GM18526 (cell line): ENCODE measurements around the gene SHMT2.

ENCODE experiments used
- POLR2A ChIP-seq: IDR thresholded peaks from 3 replicates; pipeline ENCODE4 v1.6.1; 2011; ENCODE audit not compliant: insufficient read length; ENCODE audit errors: extremely low read depth

SHMT2 gene

DNA sequence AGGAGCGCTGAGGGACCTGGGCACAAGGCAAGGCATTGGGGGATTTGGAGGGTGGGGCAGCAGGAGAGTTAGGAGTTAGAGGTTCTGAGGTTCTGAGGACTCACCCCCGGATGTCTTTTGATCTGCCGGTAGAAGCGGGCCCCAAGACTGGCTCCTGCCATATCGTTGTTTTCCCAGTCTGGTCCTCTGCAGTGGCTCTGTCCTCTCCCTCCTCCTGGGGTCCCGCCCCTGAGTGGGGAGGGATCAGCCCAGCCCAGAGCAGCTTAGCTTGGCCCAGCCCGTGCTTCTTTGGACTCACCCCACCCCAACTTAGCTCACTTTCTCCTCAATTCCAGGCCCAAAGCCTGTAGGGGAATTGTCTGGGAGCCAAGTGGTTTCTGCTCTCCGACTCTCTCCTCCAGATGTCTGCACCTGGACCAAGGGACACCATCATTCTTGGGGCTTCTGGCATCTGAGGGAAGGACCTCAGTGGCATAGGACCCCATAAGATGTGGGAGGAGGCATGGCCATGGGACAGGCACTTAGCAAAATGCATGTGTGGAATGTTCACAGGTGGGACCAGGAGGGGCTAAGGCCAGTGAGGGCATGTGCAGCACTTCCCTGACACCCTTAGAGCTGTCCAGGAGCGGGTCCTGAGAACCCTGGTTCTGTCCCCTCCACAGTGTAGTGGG is 7.5 kb downstream of the SHMT2 start:
- no peak for TF ChIP-seq POLR2A

DNA sequence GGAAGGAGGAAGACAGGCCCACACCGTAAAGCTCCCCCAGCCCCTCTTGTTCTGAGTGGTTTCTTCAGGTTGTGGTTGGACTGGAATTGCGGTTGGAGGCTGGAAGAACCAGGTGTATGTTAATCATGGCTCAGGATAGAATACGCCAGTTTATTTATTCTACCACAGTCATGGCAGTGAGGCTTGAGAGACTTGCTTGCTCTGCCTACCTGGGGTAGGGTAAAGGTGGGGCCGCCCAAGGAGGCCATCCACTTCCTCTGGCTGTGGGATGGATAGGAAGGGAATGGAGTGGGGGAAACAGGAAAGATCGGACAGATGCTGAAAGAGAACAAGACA is 8.1 kb downstream of the SHMT2 start:
- no peak for TF ChIP-seq POLR2A

DNA sequence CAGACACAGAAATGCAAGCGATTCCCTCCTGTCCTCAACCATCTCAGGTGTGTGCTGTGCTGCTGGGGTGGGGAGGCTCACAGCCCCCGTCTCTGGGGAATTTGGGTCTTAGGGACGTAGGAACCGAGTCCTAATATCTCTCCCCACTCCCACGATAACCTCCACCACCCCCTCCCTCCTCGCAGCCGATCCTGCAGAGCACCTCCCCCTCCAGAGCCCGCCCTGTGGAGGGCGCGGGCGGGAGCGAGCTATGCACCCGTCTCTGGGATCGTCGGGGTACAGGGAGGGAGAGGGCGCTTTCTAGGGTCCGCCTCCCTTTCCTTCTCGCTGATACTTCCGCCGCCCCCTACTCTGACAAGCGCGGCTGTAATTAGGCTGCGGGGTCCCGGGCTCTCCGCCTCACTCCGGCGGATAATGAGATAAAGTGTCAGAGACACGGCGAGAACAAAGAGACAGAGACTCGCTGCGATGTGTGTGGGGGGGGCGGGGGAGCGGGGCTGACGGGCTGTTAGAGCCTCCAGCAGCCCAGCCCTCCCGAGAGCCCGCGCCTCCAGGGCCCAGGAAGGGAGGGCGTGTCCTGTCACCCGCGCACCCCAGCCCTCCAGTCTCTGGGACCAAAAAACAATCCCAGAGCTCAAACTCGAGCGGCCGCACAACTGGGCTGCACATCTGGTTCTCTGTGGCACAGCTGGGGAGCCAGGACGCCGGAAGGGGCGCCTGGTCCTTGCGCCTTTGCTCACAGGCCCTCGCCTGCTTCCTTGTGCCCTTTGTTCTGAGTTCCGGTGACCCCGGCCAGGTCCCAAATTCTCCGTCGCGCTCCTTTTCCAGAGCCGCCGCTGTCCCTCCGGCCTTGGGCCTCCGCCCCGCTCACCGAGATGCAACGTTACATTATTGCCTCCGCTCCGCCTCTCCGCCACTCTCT is 8.7 kb downstream of the SHMT2 start:
- TF ChIP-seq POLR2A: no peak

DNA sequence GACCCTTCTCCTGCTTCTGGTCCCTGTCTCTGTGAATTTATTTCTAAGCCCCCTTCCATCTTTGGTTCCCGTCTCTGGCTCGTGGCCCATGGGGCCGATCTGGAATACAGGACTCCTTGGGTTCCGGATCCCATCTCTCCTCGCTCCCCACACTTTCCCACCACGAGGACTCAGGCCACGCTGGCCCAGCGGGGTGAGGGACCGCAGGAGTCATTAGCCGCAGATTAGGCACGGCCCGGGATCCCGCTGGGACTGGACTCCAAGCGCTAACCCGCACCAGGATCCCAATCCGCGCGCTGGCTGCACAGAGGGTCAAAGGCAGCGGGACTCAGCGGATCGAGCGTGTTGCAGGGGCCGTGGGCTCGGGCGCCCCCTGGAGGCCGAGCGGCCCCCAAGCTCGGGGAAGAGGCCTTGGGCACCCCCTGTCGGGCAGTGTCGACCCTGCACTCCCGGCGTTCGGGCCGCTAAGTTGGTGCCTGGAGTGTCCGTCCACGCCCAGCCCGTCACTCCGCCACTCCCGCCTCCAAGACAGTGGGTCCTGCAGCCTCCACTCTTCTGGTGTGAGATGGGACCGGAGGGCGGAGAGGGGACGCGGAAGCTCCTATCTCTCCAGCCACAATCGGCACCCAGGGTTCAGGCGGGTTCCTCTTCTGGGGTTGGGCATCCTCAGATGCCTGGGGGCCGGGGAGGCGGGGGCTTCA is 9.5 kb downstream of the SHMT2 start:
- peak; percentile 20 for TF ChIP-seq POLR2A

DNA sequence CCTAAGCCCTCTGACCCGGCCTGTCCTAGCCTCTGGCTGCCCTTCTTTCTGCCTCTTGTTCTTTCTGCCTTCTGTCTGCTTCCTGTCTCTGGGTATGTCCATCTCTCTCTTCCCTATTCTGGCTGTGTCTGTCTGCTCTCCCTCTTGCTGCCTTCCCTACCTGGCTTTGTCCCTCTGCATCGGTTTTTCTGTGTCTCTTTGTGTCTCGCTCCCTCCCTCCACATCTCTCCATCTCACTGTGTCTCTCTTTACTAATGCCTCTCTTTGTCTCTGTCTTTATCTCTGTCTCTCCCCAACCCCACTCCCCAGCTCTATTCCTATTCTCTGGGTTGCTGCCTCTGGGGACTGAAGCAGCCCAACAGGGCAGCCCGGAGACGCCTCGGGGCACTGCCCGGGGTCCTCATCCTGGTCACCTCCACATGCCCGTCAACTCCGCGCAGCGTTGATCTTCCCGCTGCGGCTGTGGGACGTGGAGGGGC is 10.1 kb downstream of the SHMT2 start:
- no peak for TF ChIP-seq POLR2A

DNA sequence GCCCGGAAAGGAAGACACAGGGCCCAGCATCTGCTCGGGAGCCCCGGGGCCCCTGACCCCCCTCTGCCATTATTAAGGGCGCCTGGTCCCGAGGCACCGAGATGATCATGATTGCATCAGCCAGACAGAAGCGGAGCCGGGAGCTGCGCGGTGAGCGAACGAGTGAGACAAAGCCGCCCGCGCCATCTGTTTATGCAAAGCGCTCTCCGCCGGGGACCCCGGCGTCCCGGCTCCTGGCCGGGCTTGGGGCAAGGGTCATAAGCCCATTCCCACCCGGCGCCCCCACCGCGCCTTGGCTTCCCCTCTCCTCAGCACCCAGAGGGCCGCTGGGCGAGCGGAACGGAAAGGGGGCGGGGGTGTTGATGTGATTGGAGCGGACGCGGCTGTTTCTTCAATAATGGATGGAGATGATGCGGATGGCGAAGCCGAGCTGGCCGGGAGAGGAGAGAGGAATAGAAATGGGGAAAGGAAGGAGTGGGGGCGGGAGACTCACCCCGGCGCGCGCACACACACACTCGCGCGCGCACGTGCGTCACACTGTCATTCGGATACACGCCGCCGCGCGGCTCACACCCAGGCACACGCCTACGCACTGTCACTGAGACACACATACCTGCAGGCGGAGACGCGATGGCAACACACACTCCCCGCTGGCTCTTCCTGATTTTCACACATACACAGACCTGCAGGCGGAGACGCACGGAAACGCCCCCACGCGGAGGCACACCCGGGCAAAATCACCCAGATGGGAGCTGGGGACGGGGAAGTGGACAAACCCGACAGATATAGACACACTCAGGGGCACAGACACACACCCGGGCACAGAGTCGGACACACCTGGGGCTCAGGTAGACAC is 10.8 kb downstream of the SHMT2 start:
- peak; percentile 25 for TF ChIP-seq POLR2A

DNA sequence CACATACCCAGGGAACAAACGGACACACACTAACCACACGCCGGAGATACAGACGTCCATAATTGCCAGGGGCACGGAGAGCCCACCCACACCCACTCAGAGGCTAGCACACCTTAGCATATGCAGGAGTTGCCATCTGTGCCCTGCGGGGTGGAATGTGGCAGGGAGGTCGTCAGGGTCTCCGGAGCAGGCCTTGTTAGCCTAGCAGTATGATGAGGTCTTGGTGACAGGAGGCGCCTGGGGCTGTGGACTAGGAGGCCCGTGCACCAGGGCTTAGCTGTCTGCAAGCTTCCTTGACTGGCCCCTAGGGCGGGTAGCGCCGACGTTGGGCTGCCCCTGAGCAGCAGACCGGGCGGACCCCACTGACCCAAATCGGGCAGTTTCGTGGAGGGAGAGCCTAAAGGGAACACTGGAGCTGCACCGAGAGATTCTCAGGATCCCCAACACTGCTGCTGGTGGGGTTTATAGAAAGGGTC is 11.5 kb downstream of the SHMT2 start:
- no peak for TF ChIP-seq POLR2A

DNA sequence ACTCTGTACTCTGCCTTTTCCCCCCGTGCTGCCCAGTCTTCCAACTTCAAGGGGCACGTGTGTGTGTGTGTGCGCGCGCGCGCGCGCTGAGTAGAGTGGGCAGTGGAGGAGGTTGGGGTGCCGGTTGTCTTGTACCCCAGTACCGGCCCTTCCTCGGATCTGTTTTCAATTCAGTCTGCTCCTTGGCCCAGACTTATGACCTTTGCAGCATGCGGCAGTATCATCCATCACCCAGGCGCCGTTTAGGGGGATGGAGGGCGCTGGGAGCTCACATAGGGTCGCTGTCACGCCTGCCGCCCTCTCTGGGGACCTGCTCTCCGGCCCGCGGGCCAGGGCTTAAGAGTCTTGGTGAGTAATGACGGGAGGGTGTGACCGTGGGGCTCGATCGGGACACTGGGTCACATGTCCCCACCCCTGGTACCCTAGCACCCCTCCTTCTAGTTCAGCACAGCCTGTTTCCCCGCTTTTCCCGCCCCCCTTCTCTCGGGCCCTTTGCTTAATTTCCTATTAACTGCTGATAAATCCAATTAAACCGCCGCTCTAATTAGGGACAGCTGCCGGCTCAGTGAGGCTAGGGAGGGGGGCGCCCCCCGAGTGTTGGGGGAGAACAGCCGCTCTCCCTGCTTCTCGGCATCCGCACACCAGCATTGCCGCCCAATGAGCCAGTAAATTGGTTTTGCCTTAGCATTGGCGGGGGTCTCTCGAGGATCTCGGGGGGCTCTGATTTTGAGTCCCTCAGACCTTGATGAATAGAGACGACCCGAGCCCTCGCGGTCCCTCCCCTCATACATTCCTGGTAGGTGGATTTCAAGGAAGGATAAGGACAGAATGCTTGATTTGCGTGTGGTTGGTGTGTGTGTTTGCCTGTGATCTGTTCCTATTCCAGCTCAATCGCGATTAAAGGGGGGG is 12.1 kb downstream of the SHMT2 start:
- TF ChIP-seq POLR2A: no peak

DNA sequence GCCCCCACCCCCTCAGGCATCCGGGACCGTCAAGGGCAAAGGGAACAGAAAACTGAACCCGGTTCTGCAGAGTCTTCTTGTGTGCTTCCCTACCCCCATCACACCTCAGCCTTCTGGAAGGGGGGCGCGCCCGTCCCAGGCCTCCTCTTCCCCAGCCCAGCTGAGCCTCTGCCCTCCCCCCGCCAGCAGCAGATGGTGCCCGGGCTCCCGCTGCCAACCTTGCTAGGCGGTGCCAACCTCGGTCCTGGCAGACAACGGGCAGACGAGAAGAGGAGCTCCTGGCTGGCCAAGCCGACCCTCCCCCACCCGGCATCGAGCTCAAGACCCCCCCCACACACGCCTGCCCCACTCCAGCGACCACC is 12.8 kb downstream of the SHMT2 start:
- no peak for TF ChIP-seq POLR2A

DNA sequence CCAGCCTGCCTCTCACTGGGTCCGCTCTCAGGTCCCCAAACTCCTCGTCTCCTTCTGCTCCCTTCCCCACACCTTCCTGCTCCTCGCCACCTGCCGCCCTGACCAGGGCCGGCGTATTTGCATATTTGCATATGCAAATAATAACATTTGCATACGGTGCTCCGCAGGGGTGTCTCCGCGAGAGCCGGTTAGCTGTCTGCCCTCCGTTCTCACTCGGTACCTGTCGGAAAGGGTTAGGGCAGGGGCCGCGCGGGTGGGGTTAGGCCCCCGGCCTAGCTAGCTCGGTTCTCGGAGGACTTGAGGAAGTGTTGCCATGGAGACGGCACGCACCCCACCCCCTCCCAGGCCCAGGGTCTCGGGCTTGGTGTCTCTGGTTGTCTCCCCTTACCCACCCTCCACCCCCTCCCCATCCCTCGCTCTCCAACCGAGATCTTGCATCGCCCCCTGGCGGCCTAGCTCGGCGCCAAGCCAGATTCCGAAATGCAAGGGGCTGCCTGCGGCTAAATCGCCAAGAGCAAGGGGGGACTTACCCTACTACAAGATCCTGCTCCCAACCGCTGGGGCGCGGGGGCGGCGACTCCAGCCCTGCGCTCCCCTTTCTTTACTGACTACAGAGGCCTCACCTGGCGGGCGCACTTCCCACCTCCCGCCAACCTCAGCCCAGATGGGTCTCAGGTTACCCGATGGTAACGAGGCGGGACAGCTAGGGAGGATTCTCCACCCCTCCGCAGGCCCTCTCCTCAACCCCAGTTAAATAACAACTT is 13.4 kb downstream of the SHMT2 start:
- TF ChIP-seq POLR2A: no peak

DNA sequence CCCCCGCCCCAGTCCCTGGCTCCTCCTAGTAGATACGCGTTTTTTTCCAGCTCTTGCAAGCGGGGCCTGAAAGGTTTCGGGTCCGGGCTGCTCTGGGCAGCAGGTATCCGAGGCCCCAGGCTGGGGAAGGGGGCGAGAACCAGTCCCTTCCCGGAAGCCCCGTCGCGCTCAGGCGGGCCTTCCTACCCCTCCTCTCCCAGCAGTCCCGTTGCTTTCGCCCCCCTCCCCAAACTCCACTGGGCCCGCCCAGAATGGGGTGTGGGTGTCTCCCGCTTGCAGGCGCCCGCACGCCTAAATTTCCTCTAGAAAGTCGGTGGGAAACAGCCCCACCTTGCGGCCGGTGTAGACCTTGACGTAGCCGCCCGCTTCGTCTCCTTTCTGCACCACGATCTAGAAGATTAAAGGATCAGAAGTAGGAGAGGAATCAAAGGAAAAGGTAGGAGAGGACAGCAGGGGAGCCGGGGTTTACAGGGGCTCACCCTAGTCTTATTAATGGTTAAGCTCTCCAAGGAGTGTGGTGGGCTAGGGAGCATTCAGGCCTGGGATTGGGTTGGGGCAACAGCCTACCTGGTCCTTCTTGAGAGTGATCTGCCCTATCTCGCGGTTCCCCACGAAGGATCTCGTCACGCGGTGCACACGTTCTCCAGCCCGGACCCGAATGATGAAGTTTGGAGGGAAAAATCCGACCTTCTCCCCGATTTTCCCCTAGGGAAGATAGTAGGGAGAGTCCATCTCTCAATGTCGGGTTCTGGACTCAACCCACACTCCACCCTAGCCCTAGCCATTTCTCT is 14.2 kb downstream of the SHMT2 start:
- no peak for TF ChIP-seq POLR2A

DNA sequence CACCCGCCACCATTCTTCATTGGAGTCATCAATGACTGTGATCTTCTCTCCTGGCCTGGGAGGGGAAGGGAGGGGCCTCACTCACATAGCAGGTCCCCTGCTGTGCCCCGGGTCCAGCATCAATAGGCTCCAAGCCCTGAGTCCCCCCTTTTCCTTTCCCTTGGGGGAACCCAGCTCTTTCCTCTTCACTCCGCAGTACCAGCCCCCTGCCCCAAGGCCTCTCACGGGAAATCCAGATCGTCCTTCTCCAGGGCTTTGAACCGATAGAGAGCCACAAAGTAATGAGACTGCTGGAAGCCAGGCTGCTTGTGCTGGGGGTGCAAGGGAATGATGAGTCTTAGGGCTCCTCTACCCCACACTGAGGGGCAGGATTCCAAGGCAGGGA is 14.8 kb downstream of the SHMT2 start:
- no peak for TF ChIP-seq POLR2A
